GM12873 (cell line): ENCODE data around the gene DEPDC5.

Experiments
- CTCF ChIP-seq: IDR thresholded peaks from 2 replicates; pipeline ENCODE4 v1.5.1; 2012; ENCODE audit warnings: low read depth, mild to moderate bottlenecking, moderate library complexity, low read length, control low read depth; ENCODE audit not compliant: insufficient read depth; ENCODE audit errors: missing control alignments

DEPDC5 gene

GRCh38 chr22:31935961-31936635 lies 182.3 kb downstream of the DEPDC5 start:
- TF ChIP-seq CTCF = no peak

GRCh38 chr22:31937341-31937740 lies 183.5 kb downstream of the DEPDC5 start:
- TF ChIP-seq CTCF = no peak

- no peak for TF ChIP-seq CTCF
Observed at GRCh38 chr22:31938296-31938695, 184.5 kb downstream of the DEPDC5 start.

GRCh38 chr22:31940506-31940905 lies 186.7 kb downstream of the DEPDC5 start:
- TF ChIP-seq CTCF = no peak

- TF ChIP-seq CTCF = no peak
Observed at GRCh38 chr22:31942091-31942490, 188.3 kb downstream of the DEPDC5 start.

- no peak for TF ChIP-seq CTCF
Observed at GRCh38 chr22:31943206-31943977, 189.6 kb downstream of the DEPDC5 start.

GRCh38 chr22:31943978-31944699 lies 190.3 kb downstream of the DEPDC5 start, which contains the start of gene YWHAH:
YWHAH (plus strand) TSS chr22:31944535; CDS start chr22:31944734, 199 bp downstream.
- no peak for TF ChIP-seq CTCF
